ENCODE data around the gene TAF13.

DNA sequence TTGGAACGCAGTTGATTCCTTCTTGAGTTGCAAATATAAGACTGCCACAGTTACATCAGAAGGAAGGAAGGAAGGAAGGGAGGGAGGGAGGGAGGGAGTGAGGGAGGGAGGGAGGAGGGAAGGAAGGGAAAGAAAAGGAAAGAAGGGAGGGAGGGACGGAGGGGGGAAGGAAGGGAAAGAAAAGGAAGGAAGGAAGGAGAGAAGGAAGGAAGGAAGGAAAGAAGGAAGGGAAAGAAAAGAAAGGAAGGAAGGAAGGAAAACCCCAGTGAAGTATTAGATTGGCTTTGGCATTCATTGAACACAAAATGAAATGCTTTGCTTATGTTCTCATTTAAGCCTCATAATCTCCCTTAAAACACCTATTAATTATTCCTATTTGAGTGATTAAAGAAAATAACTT is 27.5 kb downstream of the TAF13 start:
- TF ChIP-seq POLR2AphosphoS5 (IDR thresholded peaks at IDR 0.05; ENCODE audit: insufficient read depth in 1 of 2, low read depth in 1 of 2) (no peak), POLR2A (IDR thresholded peaks at IDR 0.05) (no peak)
- TF ChIP-seq, protein P1, sequence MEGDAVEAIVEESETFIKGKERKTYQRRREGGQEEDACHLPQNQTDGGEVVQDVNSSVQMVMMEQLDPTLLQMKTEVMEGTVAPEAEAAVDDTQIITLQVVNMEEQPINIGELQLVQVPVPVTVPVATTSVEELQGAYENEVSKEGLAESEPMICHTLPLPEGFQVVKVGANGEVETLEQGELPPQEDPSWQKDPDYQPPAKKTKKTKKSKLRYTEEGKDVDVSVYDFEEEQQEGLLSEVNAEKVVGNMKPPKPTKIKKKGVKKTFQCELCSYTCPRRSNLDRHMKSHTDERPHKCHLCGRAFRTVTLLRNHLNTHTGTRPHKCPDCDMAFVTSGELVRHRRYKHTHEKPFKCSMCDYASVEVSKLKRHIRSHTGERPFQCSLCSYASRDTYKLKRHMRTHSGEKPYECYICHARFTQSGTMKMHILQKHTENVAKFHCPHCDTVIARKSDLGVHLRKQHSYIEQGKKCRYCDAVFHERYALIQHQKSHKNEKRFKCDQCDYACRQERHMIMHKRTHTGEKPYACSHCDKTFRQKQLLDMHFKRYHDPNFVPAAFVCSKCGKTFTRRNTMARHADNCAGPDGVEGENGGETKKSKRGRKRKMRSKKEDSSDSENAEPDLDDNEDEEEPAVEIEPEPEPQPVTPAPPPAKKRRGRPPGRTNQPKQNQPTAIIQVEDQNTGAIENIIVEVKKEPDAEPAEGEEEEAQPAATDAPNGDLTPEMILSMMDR (IDR thresholded peaks at IDR 0.05) = no peak

Measured in vagina (tissue), 2 donors.